HepG2 (cell line): ENCODE measurements around the gene REPIN1. TPM values are rescaled to one million over a fixed set of nuclear protein-coding genes. Genes with fewer than 3 reads are reported as not detected.
A peak's percentile ranks its signal among the peaks of the same experiment; 100 is the strongest.

Source experiments
- ARID2 ChIP-seq: sonication (generic); formaldehyde crosslinking; IDR thresholded peaks from 2 replicates; pipeline ENCODE4 v1.8.1; 2022; ENCODE audit warnings: mild to moderate bottlenecking, missing genetic modification reagents, borderline replicate concordance
- CEBPB ChIP-seq: IDR thresholded peaks from 2 replicates; pipeline ENCODE4 v1.6.1; 2011; ENCODE audit warnings: low read depth, low read length, improper control_type of control experiment, borderline replicate concordance
- ELF1 ChIP-seq: sonication (generic); formaldehyde crosslinking; IDR thresholded peaks from 2 replicates; pipeline ENCODE4 v1.4.0; 2020; ENCODE audit warnings: missing genetic modification reagents
- FOSL1 ChIP-seq: sonication (generic); formaldehyde crosslinking; IDR thresholded peaks from 2 replicates; pipeline ENCODE4 v1.9.0; 2021; ENCODE audit warnings: missing genetic modification reagents, borderline replicate concordance
- FOXM1 ChIP-seq: sonication (generic); formaldehyde crosslinking; IDR thresholded peaks from 2 replicates; pipeline ENCODE4 v1.5.0; 2020; ENCODE audit warnings: missing genetic modification reagents
- KLF9 ChIP-seq: IDR thresholded peaks from 2 replicates; pipeline ENCODE4 v1.6.1; 2016; ENCODE audit warnings: low read depth
- MYC ChIP-seq: sonication (generic); formaldehyde crosslinking; IDR thresholded peaks from 2 replicates; pipeline ENCODE4 v1.9.0; 2021; ENCODE audit warnings: missing genetic modification reagents, borderline replicate concordance
- NONO ChIP-seq, 2 experiments: fragments of 450-650 bp in 1 of 2; sonication (generic) in 1 of 2; formaldehyde crosslinking in 1 of 2; IDR thresholded peaks in 1 of 2; conservative IDR thresholded peaks in 1 of 2; 2 replicates each; pipeline versions ENCODE4 v1.6.1 to v1.8.0; 2017 to 2022; ENCODE audit warnings: mild to moderate bottlenecking in 1 of 2, missing genetic modification reagents in 1 of 2, moderate library complexity in 1 of 2
- SIX4 ChIP-seq: sonication (generic); formaldehyde crosslinking; IDR thresholded peaks from 2 replicates; pipeline ENCODE4 v1.4.0; 2020; ENCODE audit warnings: missing genetic modification reagents
- TOE1 ChIP-seq: sonication (generic); formaldehyde crosslinking; IDR thresholded peaks from 2 replicates; pipeline ENCODE4 v1.4.0; 2020; ENCODE audit warnings: mild to moderate bottlenecking, missing genetic modification reagents
- TOPORS ChIP-seq: sonication (generic); formaldehyde crosslinking; IDR thresholded peaks from 2 replicates; pipeline ENCODE4 v1.8.0; 2023; ENCODE audit warnings: mild to moderate bottlenecking, missing genetic modification reagents
- ZBTB21 ChIP-seq: sonication (generic); formaldehyde crosslinking; IDR thresholded peaks from 2 replicates; pipeline ENCODE4 v1.4.0; 2020; ENCODE audit warnings: missing genetic modification reagents
- ZNF567 ChIP-seq: sonication (generic); formaldehyde crosslinking; IDR thresholded peaks from 2 replicates; pipeline ENCODE4 v1.8.1; 2023; ENCODE audit warnings: mild to moderate bottlenecking, missing genetic modification reagents, borderline replicate concordance
- ZNF619 ChIP-seq: sonication (generic); formaldehyde crosslinking; IDR thresholded peaks from 2 replicates; pipeline ENCODE4 v1.4.0; 2020; ENCODE audit warnings: mild to moderate bottlenecking, missing genetic modification reagents
- ZNF672 ChIP-seq: sonication (generic); formaldehyde crosslinking; IDR thresholded peaks from 2 replicates; pipeline ENCODE4 v1.8.1; 2022; ENCODE audit warnings: missing genetic modification reagents
- polyA plus RNA-seq, 8 experiments: library from polyadenylated mRNA; depleted of rRNA in 3 of 8; stranded (reverse) in 7 of 8; unstranded in 1 of 8; fragments of >200 nt; fragmentation: Illumina TruSeq in 4 of 8; extraction: Trizol in 4 of 8; gene quantifications; 2 replicates each; pipeline versions ENCODE4 v1.2.1 to v1.2.3, GENCODE V29; 2011 to 2016; ENCODE audit warnings: low read depth in 4 of 8, missing spikeins in 1 of 8, mixed read lengths in 1 of 8; ENCODE audit not compliant: insufficient read depth in 1 of 8
- total RNA-seq, 5 experiments: library from RNA; depleted of rRNA; stranded (reverse); fragments of >200 nt; fragmentation: Illumina TruSeq; extraction: Trizol; gene quantifications; 2 replicates each; pipeline ENCODE4 v1.2.3, GENCODE V29; 2016; ENCODE audit warnings: low read depth in 1 of 5
- TF ChIP-seq, protein P1 (sequence below): sonication (generic); formaldehyde crosslinking; conservative IDR thresholded peaks from 2 replicates; pipeline ENCODE4 v1.8.0; 2022; ENCODE audit warnings: low read depth, missing genetic modification reagents
- TF ChIP-seq, protein P2 (sequence below): sonication (generic); formaldehyde crosslinking; IDR thresholded peaks from 2 replicates; pipeline ENCODE4 v1.4.0; 2020; ENCODE audit warnings: missing genetic modification reagents
- TF ChIP-seq, protein P3 (sequence below): sonication (generic); formaldehyde crosslinking; IDR thresholded peaks from 2 replicates; pipeline ENCODE4 v1.4.0; 2020; ENCODE audit warnings: missing genetic modification reagents, borderline replicate concordance
- TF ChIP-seq, protein P4 (sequence below): sonication (generic); formaldehyde crosslinking; IDR thresholded peaks from 2 replicates; pipeline ENCODE4 v1.8.0; 2022; ENCODE audit warnings: missing genetic modification reagents, low read depth, mild to moderate bottlenecking, borderline replicate concordance
- TF ChIP-seq, protein P5 (sequence below): sonication (generic); formaldehyde crosslinking; IDR thresholded peaks from 2 replicates; pipeline ENCODE4 v1.8.0; 2022; ENCODE audit warnings: mild to moderate bottlenecking, missing genetic modification reagents, borderline replicate concordance

The REPIN1 gene
- total and polyA plus RNA-seq, 2 of the 13 experiments (the other 11 are each of a cell fraction or from before 2014, with no cell fraction given) = 69.9 to 108 TPM

DNA sequence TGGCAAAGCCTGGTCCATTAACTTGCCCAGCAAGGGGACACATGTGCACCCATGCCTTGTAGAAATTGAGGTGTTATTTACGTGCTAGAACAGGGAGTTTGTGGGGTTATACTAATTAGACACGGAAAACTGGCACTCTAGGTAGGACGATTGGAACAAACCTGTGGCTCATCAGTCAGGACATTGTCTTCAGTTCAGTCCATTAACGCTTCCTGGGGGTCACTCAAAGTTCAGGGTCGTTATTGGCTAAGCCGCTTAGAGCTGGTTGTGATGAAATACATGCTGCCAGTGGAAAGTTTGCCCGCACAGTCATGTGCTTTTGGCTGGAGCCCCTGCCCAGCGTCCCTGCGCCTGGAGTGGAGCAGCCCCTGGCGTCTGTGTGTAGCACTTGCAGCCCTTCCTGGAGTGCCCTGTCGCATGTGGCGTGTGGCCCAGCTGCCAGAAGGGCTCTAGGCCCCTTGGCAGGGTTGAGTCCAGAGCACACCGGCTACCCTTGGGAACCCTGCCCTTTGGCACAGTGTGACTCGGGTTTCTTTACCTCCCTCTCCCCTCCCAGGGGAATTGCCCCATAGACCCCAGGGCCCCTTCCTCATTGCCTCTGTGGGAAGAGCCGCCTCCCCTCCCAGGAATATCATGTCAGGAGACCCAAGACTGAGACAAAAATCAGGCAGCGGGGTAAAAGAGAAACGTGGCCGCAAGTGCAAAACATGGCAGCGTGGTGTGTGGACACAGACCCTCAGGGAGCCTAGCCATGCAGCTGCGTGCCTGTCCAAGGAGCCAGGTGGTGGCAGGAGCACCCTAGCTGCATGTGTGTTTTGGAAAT lies 20.3 kb downstream of the REPIN1 start (continued):
- TF ChIP-seq ZNF672 (CRISPR knock-in tag) = no peak
- TF ChIP-seq KLF9 (CRISPR knock-in tag) = peak; percentile 67; the same call in 1 of the 2 replicates
- TF ChIP-seq, protein P1, sequence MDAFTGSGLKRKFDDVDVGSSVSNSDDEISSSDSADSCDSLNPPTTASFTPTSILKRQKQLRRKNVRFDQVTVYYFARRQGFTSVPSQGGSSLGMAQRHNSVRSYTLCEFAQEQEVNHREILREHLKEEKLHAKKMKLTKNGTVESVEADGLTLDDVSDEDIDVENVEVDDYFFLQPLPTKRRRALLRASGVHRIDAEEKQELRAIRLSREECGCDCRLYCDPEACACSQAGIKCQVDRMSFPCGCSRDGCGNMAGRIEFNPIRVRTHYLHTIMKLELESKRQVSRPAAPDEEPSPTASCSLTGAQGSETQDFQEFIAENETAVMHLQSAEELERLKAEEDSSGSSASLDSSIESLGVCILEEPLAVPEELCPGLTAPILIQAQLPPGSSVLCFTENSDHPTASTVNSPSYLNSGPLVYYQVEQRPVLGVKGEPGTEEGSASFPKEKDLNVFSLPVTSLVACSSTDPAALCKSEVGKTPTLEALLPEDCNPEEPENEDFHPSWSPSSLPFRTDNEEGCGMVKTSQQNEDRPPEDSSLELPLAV (CRISPR knock-in tag) = no peak
- peak; percentile 78 for TF ChIP-seq ELF1 (CRISPR knock-in tag)
- TF ChIP-seq CEBPB = peak; percentile 98
- peak; percentile 96 for TF ChIP-seq ZNF619 (CRISPR knock-in tag)
- TF ChIP-seq ZNF567 (CRISPR knock-in tag) = peak; percentile 51; the same call in 1 of the 2 replicates
- TF ChIP-seq TOPORS = no peak; the same call in 1 of the 2 replicates
- TF ChIP-seq FOSL1 (CRISPR knock-in tag) = 0 out of 2 replicates have a peak, but pooled peaks have one; percentile 20
- TF ChIP-seq, protein P2, sequence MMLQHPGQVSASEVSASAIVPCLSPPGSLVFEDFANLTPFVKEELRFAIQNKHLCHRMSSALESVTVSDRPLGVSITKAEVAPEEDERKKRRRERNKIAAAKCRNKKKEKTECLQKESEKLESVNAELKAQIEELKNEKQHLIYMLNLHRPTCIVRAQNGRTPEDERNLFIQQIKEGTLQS (CRISPR knock-in tag) = peak; percentile 74
- TF ChIP-seq, protein P3, sequence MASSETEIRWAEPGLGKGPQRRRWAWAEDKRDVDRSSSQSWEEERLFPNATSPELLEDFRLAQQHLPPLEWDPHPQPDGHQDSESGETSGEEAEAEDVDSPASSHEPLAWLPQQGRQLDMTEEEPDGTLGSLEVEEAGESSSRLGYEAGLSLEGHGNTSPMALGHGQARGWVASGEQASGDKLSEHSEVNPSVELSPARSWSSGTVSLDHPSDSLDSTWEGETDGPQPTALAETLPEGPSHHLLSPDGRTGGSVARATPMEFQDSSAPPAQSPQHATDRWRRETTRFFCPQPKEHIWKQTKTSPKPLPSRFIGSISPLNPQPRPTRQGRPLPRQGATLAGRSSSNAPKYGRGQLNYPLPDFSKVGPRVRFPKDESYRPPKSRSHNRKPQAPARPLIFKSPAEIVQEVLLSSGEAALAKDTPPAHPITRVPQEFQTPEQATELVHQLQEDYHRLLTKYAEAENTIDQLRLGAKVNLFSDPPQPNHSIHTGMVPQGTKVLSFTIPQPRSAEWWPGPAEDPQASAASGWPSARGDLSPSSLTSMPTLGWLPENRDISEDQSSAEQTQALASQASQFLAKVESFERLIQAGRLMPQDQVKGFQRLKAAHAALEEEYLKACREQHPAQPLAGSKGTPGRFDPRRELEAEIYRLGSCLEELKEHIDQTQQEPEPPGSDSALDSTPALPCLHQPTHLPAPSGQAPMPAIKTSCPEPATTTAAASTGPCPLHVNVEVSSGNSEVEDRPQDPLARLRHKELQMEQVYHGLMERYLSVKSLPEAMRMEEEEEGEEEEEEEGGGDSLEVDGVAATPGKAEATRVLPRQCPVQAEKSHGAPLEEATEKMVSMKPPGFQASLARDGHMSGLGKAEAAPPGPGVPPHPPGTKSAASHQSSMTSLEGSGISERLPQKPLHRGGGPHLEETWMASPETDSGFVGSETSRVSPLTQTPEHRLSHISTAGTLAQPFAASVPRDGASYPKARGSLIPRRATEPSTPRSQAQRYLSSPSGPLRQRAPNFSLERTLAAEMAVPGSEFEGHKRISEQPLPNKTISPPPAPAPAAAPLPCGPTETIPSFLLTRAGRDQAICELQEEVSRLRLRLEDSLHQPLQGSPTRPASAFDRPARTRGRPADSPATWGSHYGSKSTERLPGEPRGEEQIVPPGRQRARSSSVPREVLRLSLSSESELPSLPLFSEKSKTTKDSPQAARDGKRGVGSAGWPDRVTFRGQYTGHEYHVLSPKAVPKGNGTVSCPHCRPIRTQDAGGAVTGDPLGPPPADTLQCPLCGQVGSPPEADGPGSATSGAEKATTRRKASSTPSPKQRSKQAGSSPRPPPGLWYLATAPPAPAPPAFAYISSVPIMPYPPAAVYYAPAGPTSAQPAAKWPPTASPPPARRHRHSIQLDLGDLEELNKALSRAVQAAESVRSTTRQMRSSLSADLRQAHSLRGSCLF (CRISPR knock-in tag) = no peak; the same call in 1 of the 2 replicates
- TF ChIP-seq FOXM1 (CRISPR knock-in tag) = 0 out of 2 replicates have a peak, but pooled peaks have one; percentile 23
- no peak for TF ChIP-seq NONO (IDR thresholded peaks at IDR 0.05)
- TF ChIP-seq NONO (CRISPR knock-in tag; conservative IDR thresholded peaks at IDR 0.05) = peak; percentile 81
- TF ChIP-seq ZBTB21 (CRISPR knock-in tag) = no peak
- peak; percentile 98 for TF ChIP-seq TOE1 (CRISPR knock-in tag)
- TF ChIP-seq MYC (CRISPR knock-in tag) = peak; percentile 99
- TF ChIP-seq, protein P4, sequence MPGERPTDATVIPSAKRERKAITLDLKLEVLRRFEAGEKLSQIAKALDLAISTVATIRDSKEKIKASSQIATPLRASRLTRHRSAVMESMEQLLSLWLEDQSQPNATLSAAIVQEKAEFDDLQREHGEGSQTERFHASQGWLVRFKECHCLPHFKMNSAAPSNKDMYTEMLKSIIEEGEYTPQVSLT (CRISPR knock-in tag) = no peak; the same call in 1 of the 2 replicates
- TF ChIP-seq, protein P5, sequence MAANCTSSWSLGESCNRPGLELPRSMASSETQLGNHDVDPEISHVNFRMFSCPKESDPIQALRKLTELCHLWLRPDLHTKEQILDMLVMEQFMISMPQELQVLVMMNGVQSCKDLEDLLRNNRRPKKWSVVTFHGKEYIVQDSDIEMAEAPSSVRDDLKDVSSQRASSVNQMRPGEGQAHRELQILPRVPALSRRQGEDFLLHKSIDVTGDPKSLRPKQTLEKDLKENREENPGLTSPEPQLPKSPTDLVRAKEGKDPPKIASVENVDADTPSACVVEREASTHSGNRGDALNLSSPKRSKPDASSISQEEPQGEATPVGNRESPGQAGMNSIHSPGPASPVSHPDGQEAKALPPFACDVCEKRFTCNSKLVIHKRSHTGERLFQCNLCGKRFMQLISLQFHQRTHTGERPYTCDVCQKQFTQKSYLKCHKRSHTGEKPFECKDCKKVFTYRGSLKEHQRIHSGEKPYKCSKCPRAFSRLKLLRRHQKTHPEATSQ (CRISPR knock-in tag) = peak; percentile 75; the same call in 1 of the 2 replicates
- TF ChIP-seq SIX4 (CRISPR knock-in tag) = peak; percentile 41; the same call in 1 of the 2 replicates
- TF ChIP-seq ARID2 (CRISPR knock-in tag) = peak; percentile 55; the same call in 1 of the 2 replicates
